Tibial nerve (tissue), 4 donors: ENCODE results near the gene ZDHHC15.
"Not testable (repeated sequence)": the region's sequence is repeated elsewhere in the genome, so short reads cannot be mapped to it uniquely, and the experiment has no call there.

Source experiments
- EP300 ChIP-seq, 2 donors: sonication (generic); formaldehyde crosslinking; IDR thresholded peaks; one replicate each; pipeline ENCODE4 v1.6.1; 2017; ENCODE audit warnings: antibody characterized with exemption in 2 of 2, mild to moderate bottlenecking in 1 of 2
- POLR2A ChIP-seq, 2 donors: fragments of 450-650 bp; IDR thresholded peaks; one replicate each; pipeline ENCODE4 v1.6.1; 2017; ENCODE audit warnings: antibody characterized with exemption in 2 of 2, mild to moderate bottlenecking in 2 of 2, moderate library complexity in 2 of 2
- TF ChIP-seq, protein P1 (sequence below), 5 experiments: fragments of 200-600 bp in 3 of 5; fragments of 450-650 bp in 2 of 5; sonication (generic) in 3 of 5; IDR thresholded peaks; one replicate each; pipeline ENCODE4 v1.5.1; 2016 to 2019; ENCODE audit warnings: antibody characterized with exemption in 5 of 5, mild to moderate bottlenecking in 3 of 5, moderate library complexity in 2 of 5

DNA sequence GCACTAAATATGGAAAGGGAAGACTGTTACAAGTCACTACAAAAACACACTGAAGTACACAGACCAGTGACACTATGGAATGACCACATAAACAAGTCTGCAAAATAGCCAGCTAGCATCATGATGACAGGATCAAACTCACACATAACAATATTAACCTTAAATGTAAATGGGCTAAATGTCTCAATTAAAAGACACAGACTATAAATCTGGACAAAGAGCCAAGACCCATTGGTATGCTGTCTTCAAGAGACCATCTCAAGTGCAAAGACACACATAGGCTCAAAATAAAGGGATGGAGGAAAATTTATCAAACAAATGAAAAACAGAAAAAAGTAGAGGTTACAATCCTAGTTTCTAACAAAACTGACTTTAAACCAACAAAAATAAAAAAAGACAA is 61.1 kb downstream of the ZDHHC15 start:
- TF ChIP-seq, protein P1, sequence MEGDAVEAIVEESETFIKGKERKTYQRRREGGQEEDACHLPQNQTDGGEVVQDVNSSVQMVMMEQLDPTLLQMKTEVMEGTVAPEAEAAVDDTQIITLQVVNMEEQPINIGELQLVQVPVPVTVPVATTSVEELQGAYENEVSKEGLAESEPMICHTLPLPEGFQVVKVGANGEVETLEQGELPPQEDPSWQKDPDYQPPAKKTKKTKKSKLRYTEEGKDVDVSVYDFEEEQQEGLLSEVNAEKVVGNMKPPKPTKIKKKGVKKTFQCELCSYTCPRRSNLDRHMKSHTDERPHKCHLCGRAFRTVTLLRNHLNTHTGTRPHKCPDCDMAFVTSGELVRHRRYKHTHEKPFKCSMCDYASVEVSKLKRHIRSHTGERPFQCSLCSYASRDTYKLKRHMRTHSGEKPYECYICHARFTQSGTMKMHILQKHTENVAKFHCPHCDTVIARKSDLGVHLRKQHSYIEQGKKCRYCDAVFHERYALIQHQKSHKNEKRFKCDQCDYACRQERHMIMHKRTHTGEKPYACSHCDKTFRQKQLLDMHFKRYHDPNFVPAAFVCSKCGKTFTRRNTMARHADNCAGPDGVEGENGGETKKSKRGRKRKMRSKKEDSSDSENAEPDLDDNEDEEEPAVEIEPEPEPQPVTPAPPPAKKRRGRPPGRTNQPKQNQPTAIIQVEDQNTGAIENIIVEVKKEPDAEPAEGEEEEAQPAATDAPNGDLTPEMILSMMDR (IDR thresholded peaks at IDR 0.05) = not testable (repeated sequence)
- not testable (repeated sequence) for TF ChIP-seq EP300, POLR2A (IDR thresholded peaks at IDR 0.05)
